Endothelial cell of hepatic sinusoid (primary cell): ENCODE data around the gene FILIP1.
"Not testable (repeated sequence)": the region's sequence is repeated elsewhere in the genome, so short reads cannot be mapped to it uniquely, and the experiment has no call there.

Experiments
- in situ Hi-C: cut with HindIII; loops from 2 replicates; pipeline ENCODE4 v1.10.0; 2017; ENCODE audit warnings: low sequenced_read_pairs

FILIP1 gene

GRCh38 chr6:75463061-75463460 is 30.5 kb downstream of the FILIP1 start:
- in situ Hi-C loops, result no loop called here

- in situ Hi-C loops, result no loop called here
Observed at GRCh38 chr6:75460681-75461080, 32.9 kb downstream of the FILIP1 start.

- in situ Hi-C loops, result no loop called here
Observed at GRCh38 chr6:75458895-75459294, 34.7 kb downstream of the FILIP1 start.

GRCh38 chr6:75450903-75451302 is 42.7 kb downstream of the FILIP1 start:
- in situ Hi-C loops, result no loop called here

GRCh38 chr6:75449630-75450206 is 43.9 kb downstream of the FILIP1 start:
- in situ Hi-C loops, result no loop called here

- in situ Hi-C loops, result no loop called here
Observed at GRCh38 chr6:75446241-75446880, 47.2 kb downstream of the FILIP1 start.

GRCh38 chr6:75445738-75446137 is 47.9 kb downstream of the FILIP1 start:
- in situ Hi-C loops, result no loop called here

- in situ Hi-C loops, result no loop called here
Observed at GRCh38 chr6:75444899-75445298, 48.7 kb downstream of the FILIP1 start.

GRCh38 chr6:75441883-75442282 is 51.7 kb downstream of the FILIP1 start:
- in situ Hi-C loops, result not testable (repeated sequence)

GRCh38 chr6:75441479-75441878 is 52.1 kb downstream of the FILIP1 start:
- in situ Hi-C loops, result not testable (repeated sequence)

- in situ Hi-C loops, result loop anchor here (5.0 kb wide), 1 partner anchor 64 kb away; no protein-coding TSS in a partner anchor
Observed at GRCh38 chr6:75438442-75439116, 55.0 kb downstream of the FILIP1 start.

- in situ Hi-C loops, result loop anchor here (5.0 kb wide), 1 partner anchor 64 kb away; no protein-coding TSS in a partner anchor
Observed at GRCh38 chr6:75438013-75438431, 55.6 kb downstream of the FILIP1 start.

GRCh38 chr6:75437421-75437891 is 56.1 kb downstream of the FILIP1 start:
- in situ Hi-C loops, result loop anchor here (5.0 kb wide), 1 partner anchor 65 kb away; no protein-coding TSS in a partner anchor

- in situ Hi-C loops, result loop anchor here (5.0 kb wide), 1 partner anchor 65 kb away; no protein-coding TSS in a partner anchor
Observed at GRCh38 chr6:75436869-75437268, 56.7 kb downstream of the FILIP1 start.

GRCh38 chr6:75432809-75433208 is 60.8 kb downstream of the FILIP1 start:
- in situ Hi-C loops, result not testable (repeated sequence)

- in situ Hi-C loops, result no loop called here
Observed at GRCh38 chr6:75431379-75431778, 62.2 kb downstream of the FILIP1 start.

- in situ Hi-C loops, result no loop called here
Observed at GRCh38 chr6:75430631-75431325, 62.8 kb downstream of the FILIP1 start.

GRCh38 chr6:75429061-75429703 is 64.4 kb downstream of the FILIP1 start:
- in situ Hi-C loops, result loop anchor here (10.0 kb wide), 1 partner anchor 56 kb away; no protein-coding TSS in a partner anchor

- in situ Hi-C loops, result loop anchor here (10.0 kb wide), 1 partner anchor 57 kb away; no protein-coding TSS in a partner anchor
Observed at GRCh38 chr6:75428204-75428603, 65.4 kb downstream of the FILIP1 start.

- in situ Hi-C loops, result loop anchor here (10.0 kb wide), 1 partner anchor 57 kb away; no protein-coding TSS in a partner anchor
Observed at GRCh38 chr6:75427329-75427728, 66.3 kb downstream of the FILIP1 start.
